Muscle of leg (tissue), 11 donors: ENCODE results near the gene POLG2. TPM values are rescaled to one million over a fixed set of nuclear protein-coding genes. Genes with fewer than 3 reads are reported as not detected.
"Not testable (repeated sequence)": the region's sequence is repeated elsewhere in the genome, so short reads cannot be mapped to it uniquely, and the experiment has no call there.

Experiments used
- DNase-seq: peaks from one replicate; pipeline ENCODE4 v3.0.0; 2013
- H3K27ac ChIP-seq: one replicate; pipeline ENCODE4 v1.5.1; 2013; ENCODE audit warnings: mild to moderate bottlenecking, low read length, control low read depth
- H3K27me3 ChIP-seq: one replicate; pipeline ENCODE4 v1.6.1; 2013; ENCODE audit warnings: low read length; ENCODE audit not compliant: control insufficient read depth, insufficient read depth
- H3K36me3 ChIP-seq: one replicate; pipeline ENCODE4 v1.6.1; 2013; ENCODE audit warnings: low read length; ENCODE audit not compliant: control insufficient read depth, insufficient read depth
- H3K4me1 ChIP-seq: one replicate; pipeline ENCODE4 v1.6.1; 2013; ENCODE audit warnings: low read length; ENCODE audit not compliant: control insufficient read depth, insufficient read depth
- H3K4me3 ChIP-seq: one replicate; pipeline ENCODE4 v1.5.1; 2013; ENCODE audit warnings: low read length, control low read depth
- H3K9me3 ChIP-seq: replicated peaks from 2 replicates; pipeline ENCODE4 v1.6.1; 2013; ENCODE audit warnings: low read depth, low read length; ENCODE audit not compliant: control insufficient read depth
- WGBS: methylation state at CpG from one replicate; pipeline ENCODE4 v1.1.5; 2013; ENCODE audit warnings: missing lambda C conversion rate; ENCODE audit not compliant: insufficient coverage; 5-methylcytosine and 5-hydroxymethylcytosine counted together
- polyA plus RNA-seq, 8 donors: library from polyadenylated mRNA; unstranded; fragments of 120-200 nt; gene quantifications; one replicate each; pipeline versions ENCODE4 v1.2.1 to v1.2.3, GENCODE V29; 2013; ENCODE audit warnings: inconsistent platforms in 1 of 8, low replicate concordance in 1 of 8; ENCODE audit not compliant: insufficient read length in 8 of 8, insufficient read depth in 1 of 8
- total RNA-seq: library from RNA; stranded (reverse); fragments of 120-200 nt; gene quantifications from one replicate; pipeline ENCODE4 v1.2.4, GENCODE V29; 2013

POLG2 gene
- total and polyA plus RNA-seq, 9 donors: 12.9 to 28.2 (median 19.2) TPM

- no peak for DNase-seq
- Histone ChIP-seq H3K9me3 (peaks cover 2% of the 10 kb centered on the region), H3K4me1 (peaks cover 3% of the 10 kb centered on the region), H3K27me3 (peaks cover 5% of the 10 kb centered on the region), H3K4me3 (no peak overlapping the region), H3K36me3 (no peaks in the 10 kb centered on the region), H3K27ac (no peak overlapping the region)
- WGBS: 47% methylated on average over 4 of the region's 9 CpGs
Measured at GRCh38 chr17:64466019-64466735, 30.7 kb downstream of the POLG2 start.

GRCh38 chr17:64461788-64462187, 35.1 kb downstream of the POLG2 start:
- no peaks in the 10 kb centered on the region for H3K36me3 ChIP-seq
- H3K9me3 ChIP-seq: peaks cover 2% of the 10 kb centered on the region
- H3K27ac ChIP-seq: peak overlapping the region; percentile 65
- DNase-seq: no peak
- H3K4me1 ChIP-seq: peaks cover 15% of the 10 kb centered on the region
- WGBS: no CpG with 5 or more reads among the region's 6 CpGs
- no peak overlapping the region for H3K4me3 ChIP-seq
- peaks cover 5% of the 10 kb centered on the region for H3K27me3 ChIP-seq

- no peak overlapping the region for H3K4me3 ChIP-seq
- peaks cover 12% of the 10 kb centered on the region for H3K4me1 ChIP-seq
- H3K27me3 ChIP-seq: no peaks in the 10 kb centered on the region
- peak; percentile 86 for DNase-seq
- no peaks in the 10 kb centered on the region for H3K9me3 ChIP-seq
- H3K36me3 ChIP-seq: no peaks in the 10 kb centered on the region
- peak overlapping the region; percentile 82 for H3K27ac ChIP-seq
- 0% methylated on average over 1 of the region's 8 CpGs for WGBS
Measured at GRCh38 chr17:64460955-64461354, 35.9 kb downstream of the POLG2 start.

- WGBS: 93% methylated on average over 3 of the region's 7 CpGs
- H3K36me3 ChIP-seq, H3K27me3 ChIP-seq, H3K9me3 ChIP-seq, H3K4me3 ChIP-seq, DNase-seq, H3K27ac ChIP-seq: not testable (repeated sequence)
- peaks cover 12% of the 10 kb centered on the region for H3K4me1 ChIP-seq
Measured at GRCh38 chr17:64459818-64460217, 37.0 kb downstream of the POLG2 start.

GRCh38 chr17:64459284-64459747, 37.5 kb downstream of the POLG2 start:
- no peaks in the 10 kb centered on the region for H3K27me3 ChIP-seq
- H3K4me3 ChIP-seq: no peak overlapping the region
- H3K27ac ChIP-seq: no peak overlapping the region
- no peaks in the 10 kb centered on the region for H3K9me3 ChIP-seq
- H3K4me1 ChIP-seq: peaks cover 12% of the 10 kb centered on the region
- WGBS: 84% methylated on average over 5 of the region's 6 CpGs
- H3K36me3 ChIP-seq: no peaks in the 10 kb centered on the region
- DNase-seq: no peak

GRCh38 chr17:64458756-64459155, 38.1 kb downstream of the POLG2 start:
- 80% methylated on average over 7 of the region's 8 CpGs for WGBS
- no peaks in the 10 kb centered on the region for H3K27me3 ChIP-seq
- H3K4me3 ChIP-seq: no peak overlapping the region
- H3K4me1 ChIP-seq: peaks cover 12% of the 10 kb centered on the region
- DNase-seq: no peak
- H3K36me3 ChIP-seq: no peaks in the 10 kb centered on the region
- H3K9me3 ChIP-seq: no peaks in the 10 kb centered on the region
- no peak overlapping the region for H3K27ac ChIP-seq

GRCh38 chr17:64457156-64457555, 39.7 kb downstream of the POLG2 start:
- H3K27me3 ChIP-seq: no peaks in the 10 kb centered on the region
- H3K36me3 ChIP-seq: no peaks in the 10 kb centered on the region
- DNase-seq: no peak
- peaks cover 12% of the 10 kb centered on the region for H3K4me1 ChIP-seq
- 87% methylated on average over 2 of the region's 7 CpGs for WGBS
- H3K9me3 ChIP-seq: no peaks in the 10 kb centered on the region
- no peak overlapping the region for H3K4me3 ChIP-seq
- H3K27ac ChIP-seq: no peak overlapping the region

- H3K9me3 ChIP-seq: no peaks in the 10 kb centered on the region
- H3K4me1 ChIP-seq: peaks cover 12% of the 10 kb centered on the region
- H3K36me3 ChIP-seq: no peaks in the 10 kb centered on the region
- WGBS: 94% methylated on average over 2 of the region's 8 CpGs
- DNase-seq: peak; percentile 57
- no peak overlapping the region for H3K4me3 ChIP-seq
- H3K27ac ChIP-seq: peak overlapping the region; percentile 53
- H3K27me3 ChIP-seq: no peaks in the 10 kb centered on the region
Measured at GRCh38 chr17:64455993-64456885, 40.6 kb downstream of the POLG2 start.

- H3K4me1 ChIP-seq: no peaks in the 10 kb centered on the region
- no CpG with 5 or more reads among the region's 3 CpGs for WGBS
- H3K27ac ChIP-seq: no peak overlapping the region
- no peaks in the 10 kb centered on the region for H3K9me3 ChIP-seq
- no peaks in the 10 kb centered on the region for H3K36me3 ChIP-seq
- H3K4me3 ChIP-seq: peak overlapping the region; percentile 8
- no peak for DNase-seq
- no peaks in the 10 kb centered on the region for H3K27me3 ChIP-seq
Measured at GRCh38 chr17:64449545-64449944, 47.3 kb downstream of the POLG2 start.
